ENCODE data around the gene TCOF1.

GRCh38 chr5:150321784-150322183 is 35.7 kb upstream of the TCOF1 start:
- TF ChIP-seq POLR2A (IDR thresholded peaks at IDR 0.05; ENCODE audit: low read depth, low read length) (no peak), POLR2AphosphoS5 (IDR thresholded peaks at IDR 0.05; ENCODE audit: low read depth, low read length) (no peak), TAF1 (IDR thresholded peaks at IDR 0.05; ENCODE audit: low read depth, low read length) (no peak), PAX5 (IDR thresholded peaks at IDR 0.05; ENCODE audit: insufficient read depth, low read length, severe bottlenecking) (no peak)

Data from GM12891 (cell line).